Vagina (tissue), 2 donors: ENCODE measurements around the gene PDE10A. TPM values are rescaled to one million over a fixed set of nuclear protein-coding genes. Genes with fewer than 3 reads are reported as not detected.

Source experiments
- DNase-seq, 2 donors: peaks; one replicate each; pipeline ENCODE4 v3.0.0-alpha.2; 2017; ENCODE audit errors: extremely low spot score in 2 of 2
- H3K27ac ChIP-seq: fragments of 200-600 bp; sonication (generic); one replicate; pipeline ENCODE4 v1.5.1; 2019
- H3K27me3 ChIP-seq: fragments of 200-600 bp; sonication (generic); one replicate; pipeline ENCODE4 v1.5.1; 2019
- H3K36me3 ChIP-seq, 2 donors: fragments of 200-600 bp; sonication (generic); one replicate each; pipeline ENCODE4 v1.5.1; 2017 to 2019
- H3K4me1 ChIP-seq: fragments of 200-600 bp; sonication (generic); one replicate; pipeline ENCODE4 v1.5.1; 2019
- H3K4me3 ChIP-seq, 2 donors: fragments of 200-600 bp; sonication (generic); 1 replicate in 1 of 2; 2 replicates in 1 of 2; pipeline ENCODE4 v1.5.1; 2016 to 2019
- H3K9me3 ChIP-seq: fragments of 200-600 bp; sonication (generic); one replicate; pipeline ENCODE4 v1.5.1; 2019
- CTCF ChIP-seq, 3 experiments: fragments of 450-650 bp in 2 of 3; fragments of 200-600 bp in 1 of 3; sonication (generic) in 1 of 3; IDR thresholded peaks; one replicate each; pipeline ENCODE4 v1.5.1; 2017 to 2019; ENCODE audit warnings: antibody characterized with exemption in 3 of 3, mild to moderate bottlenecking in 2 of 3, moderate library complexity in 2 of 3
- POLR2A ChIP-seq, 2 donors: fragments of 450-650 bp; IDR thresholded peaks; one replicate each; pipeline ENCODE4 v1.6.1; 2017; ENCODE audit warnings: antibody characterized with exemption in 2 of 2, mild to moderate bottlenecking in 2 of 2, moderate library complexity in 2 of 2
- POLR2AphosphoS5 ChIP-seq, 2 donors: sonication (generic); formaldehyde crosslinking; IDR thresholded peaks; one replicate each; pipeline ENCODE4 v1.9.0; 2017; ENCODE audit warnings: antibody characterized with exemption in 2 of 2, mild to moderate bottlenecking in 2 of 2, low read depth in 1 of 2; ENCODE audit not compliant: insufficient read depth in 1 of 2
- intact Hi-C: fragments of 100-400 bp; cut with DNase I; formaldehyde crosslinking; loops from one replicate; pipeline ENCODE4 v1.15.1; 2023
- total RNA-seq: library from RNA; depleted of rRNA; stranded (reverse); fragments of >200 nt; gene quantifications from one replicate; pipeline ENCODE4 v1.2.3, GENCODE V29; 2016

The PDE10A gene
- total RNA-seq, 1 donor from 2014 or later = 15.0 TPM

- H3K27me3 ChIP-seq = no peaks in the 10 kb centered on the region
- H3K36me3 ChIP-seq = no peaks in the 10 kb centered on the region
- no peaks in the 10 kb centered on the region for H3K4me1 ChIP-seq
- TF ChIP-seq POLR2AphosphoS5 (IDR thresholded peaks at IDR 0.05; ENCODE audit: insufficient read depth in 1 of 2, low read depth in 1 of 2) (no peak), POLR2A (IDR thresholded peaks at IDR 0.05) (no peak), CTCF (IDR thresholded peaks at IDR 0.05) (no peak)
- H3K27ac ChIP-seq = no peak overlapping the region
- intact Hi-C loops = no loop called here
- no peaks in the 10 kb centered on the region for H3K9me3 ChIP-seq
- H3K4me3 ChIP-seq = no peak overlapping the region
- no peak for DNase-seq
Observed at GRCh38 chr6:165453395-165453794, 209.6 kb downstream of the PDE10A start.

GRCh38 chr6:165451838-165452237, 211.2 kb downstream of the PDE10A start:
- intact Hi-C loops = no loop called here
- H3K27ac ChIP-seq = no peak overlapping the region

GRCh38 chr6:165448210-165448609, 214.8 kb downstream of the PDE10A start:
- no peaks in the 10 kb centered on the region for H3K27me3 ChIP-seq
- no peak overlapping the region for H3K27ac ChIP-seq
- no peaks in the 10 kb centered on the region for H3K36me3 ChIP-seq
- no peak for DNase-seq
- H3K9me3 ChIP-seq = no peaks in the 10 kb centered on the region
- intact Hi-C loops = no loop called here
- H3K4me3 ChIP-seq = no peak overlapping the region
- H3K4me1 ChIP-seq = no peaks in the 10 kb centered on the region
- no peak for TF ChIP-seq POLR2AphosphoS5 (IDR thresholded peaks at IDR 0.05; ENCODE audit: insufficient read depth in 1 of 2, low read depth in 1 of 2)
- no peak for TF ChIP-seq POLR2A (IDR thresholded peaks at IDR 0.05)
- no peak for TF ChIP-seq CTCF (IDR thresholded peaks at IDR 0.05)

More at GRCh38 chr6:165451838-165452237, 211.2 kb downstream of the PDE10A start:
- TF ChIP-seq CTCF (IDR thresholded peaks at IDR 0.05) (no peak), POLR2A (IDR thresholded peaks at IDR 0.05) (no peak)
- Histone ChIP-seq H3K36me3 (no peaks in the 10 kb centered on the region), H3K9me3 (no peaks in the 10 kb centered on the region), H3K27me3 (no peaks in the 10 kb centered on the region), H3K4me1 (no peaks in the 10 kb centered on the region), H3K4me3 (no peak overlapping the region)
- no peak for DNase-seq

GRCh38 chr6:165447141-165447540, 215.9 kb downstream of the PDE10A start:
- TF ChIP-seq POLR2A (IDR thresholded peaks at IDR 0.05) (no peak), CTCF (IDR thresholded peaks at IDR 0.05) (no peak), POLR2AphosphoS5 (IDR thresholded peaks at IDR 0.05; ENCODE audit: insufficient read depth in 1 of 2, low read depth in 1 of 2) (no peak)
- no peaks in the 10 kb centered on the region for H3K36me3 ChIP-seq
- H3K27me3 ChIP-seq = no peaks in the 10 kb centered on the region
- no peak overlapping the region for H3K4me3 ChIP-seq
- no peak for DNase-seq
- H3K9me3 ChIP-seq = no peaks in the 10 kb centered on the region
- no peaks in the 10 kb centered on the region for H3K4me1 ChIP-seq
- no peak overlapping the region for H3K27ac ChIP-seq
- intact Hi-C loops = no loop called here

- Histone ChIP-seq H3K9me3 (no peaks in the 10 kb centered on the region), H3K27me3 (no peaks in the 10 kb centered on the region), H3K36me3 (no peaks in the 10 kb centered on the region), H3K4me3 (no peak overlapping the region), H3K4me1 (no peaks in the 10 kb centered on the region), H3K27ac (no peak overlapping the region)
- no peak for DNase-seq
- no peak for TF ChIP-seq POLR2AphosphoS5 (IDR thresholded peaks at IDR 0.05; ENCODE audit: insufficient read depth in 1 of 2, low read depth in 1 of 2)
- TF ChIP-seq CTCF (IDR thresholded peaks at IDR 0.05) = no peak
- TF ChIP-seq POLR2A (IDR thresholded peaks at IDR 0.05) = no peak
- intact Hi-C loops = no loop called here
Observed at GRCh38 chr6:165446331-165446730, 216.7 kb downstream of the PDE10A start.
